Uterus (tissue), 4 donors: Measurements from ENCODE around the gene HSPA14. TPM values are rescaled to one million over a fixed set of nuclear protein-coding genes. Genes with fewer than 3 reads are reported as not detected.
"Not testable (repeated sequence)": the region's sequence is repeated elsewhere in the genome, so short reads cannot be mapped to it uniquely, and the experiment has no call there.

Source experiments
- DNase-seq, 2 donors: peaks; one replicate each; pipeline ENCODE4 v3.0.0-alpha.2; 2019 to 2020
- H3K27ac ChIP-seq, 2 donors: fragments of 200-600 bp; sonication (generic); 1 replicate in 1 of 2; 2 replicates in 1 of 2; pipeline ENCODE4 v1.5.1; 2016 to 2018
- H3K27me3 ChIP-seq, 2 donors: fragments of 200-600 bp; sonication (generic); one replicate each; pipeline ENCODE4 v1.5.1; 2018 to 2019; ENCODE audit warnings: control low read depth in 1 of 2
- H3K36me3 ChIP-seq, 2 donors: fragments of 200-600 bp; sonication (generic); one replicate each; pipeline ENCODE4 v1.5.1; 2019; ENCODE audit warnings: control low read depth in 1 of 2
- H3K4me1 ChIP-seq, 2 donors: fragments of 200-600 bp; sonication (generic); one replicate each; pipeline ENCODE4 v1.5.1; 2018 to 2019; ENCODE audit warnings: control low read depth in 1 of 2
- H3K4me3 ChIP-seq, 2 donors: fragments of 200-600 bp; sonication (generic); 1 replicate in 1 of 2; 2 replicates in 1 of 2; pipeline ENCODE4 v1.5.1; 2018 to 2019; ENCODE audit warnings: mild to moderate bottlenecking in 1 of 2
- H3K9me3 ChIP-seq, 2 donors: fragments of 200-600 bp; sonication (generic); one replicate each; pipeline ENCODE4 v1.5.1; 2019; ENCODE audit warnings: control low read depth in 1 of 2
- POLR2A ChIP-seq, 2 donors: fragments of 450-650 bp; IDR thresholded peaks; one replicate each; pipeline ENCODE4 v1.6.1; 2016; ENCODE audit warnings: antibody characterized with exemption in 2 of 2, mild to moderate bottlenecking in 1 of 2, moderate library complexity in 1 of 2
- intact Hi-C: fragments of 100-400 bp; cut with DNase I; formaldehyde crosslinking; loops from one replicate; pipeline ENCODE4 v1.15.1; 2023; ENCODE audit warnings: low total_unique reads
- total RNA-seq, 4 donors: library from RNA; depleted of rRNA in 3 of 4; stranded (reverse); fragments of >200 nt in 3 of 4; gene quantifications; one replicate each; pipeline versions ENCODE4 v1.1.0 to v1.2.4, GENCODE V29; 2014 to 2023
- TF ChIP-seq, protein P1 (sequence below), 4 experiments: fragments of 200-600 bp in 2 of 4; fragments of 450-650 bp in 2 of 4; sonication (generic) in 2 of 4; IDR thresholded peaks; one replicate each; pipeline ENCODE4 v1.5.1; 2016 to 2019; ENCODE audit warnings: antibody characterized with exemption in 4 of 4, mild to moderate bottlenecking in 2 of 4, moderate library complexity in 1 of 4
- donor health status: DM: yes; HTN: yes; CAD: no.

HSPA14 gene
- total RNA-seq, 4 donors from 2014 or later: 10.4 to 19.4 (median 13.8) TPM

DNA sequence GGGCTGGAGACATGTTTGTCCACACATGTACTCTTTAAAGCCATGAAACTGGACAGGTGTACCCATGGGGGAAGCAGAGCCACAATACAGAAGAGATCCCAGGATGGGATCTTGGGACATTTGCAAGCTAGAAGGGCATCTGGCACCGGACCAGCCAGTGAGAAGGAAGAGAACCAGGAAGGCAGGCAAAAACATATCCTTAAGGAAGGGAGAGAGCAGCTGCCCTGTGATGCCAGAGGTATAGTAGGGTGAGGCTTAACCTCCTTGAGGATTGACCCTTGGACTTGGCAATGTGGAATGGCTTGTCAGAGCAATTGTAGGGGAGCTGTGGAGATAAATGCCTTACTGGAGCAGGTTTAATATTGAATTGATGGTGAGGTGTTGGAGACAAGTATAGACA lies 22.7 kb downstream of the HSPA14 start:
- intact Hi-C loops: no loop called here
- H3K27ac ChIP-seq: no peak overlapping the region

DNA sequence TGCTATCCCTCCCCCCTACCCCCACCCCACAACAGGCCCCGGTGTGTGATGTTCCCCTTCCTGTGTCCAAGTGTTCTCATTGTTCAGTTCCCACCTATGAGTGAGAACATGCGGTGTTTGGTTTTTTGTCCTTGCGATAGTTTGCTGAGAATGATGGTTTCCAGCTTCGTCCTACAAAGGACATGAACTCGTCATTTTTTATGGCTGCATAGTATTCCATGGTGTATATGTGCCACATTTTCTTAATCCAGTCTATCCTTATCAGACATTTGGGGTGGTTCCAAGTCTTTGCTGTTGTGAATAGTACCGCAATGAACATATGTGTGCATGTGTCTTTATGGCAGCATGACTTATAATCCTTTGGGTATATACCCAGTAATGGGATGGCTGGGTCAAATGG lies 26.4 kb downstream of the HSPA14 start:
- H3K4me1 ChIP-seq, H3K27ac ChIP-seq, DNase-seq, H3K9me3 ChIP-seq, H3K36me3 ChIP-seq, H3K4me3 ChIP-seq, intact Hi-C loops, H3K27me3 ChIP-seq: not testable (repeated sequence)

More for the DNA sequence above, 22.7 kb downstream of the HSPA14 start:
- Histone ChIP-seq H3K4me1 (no peaks in the 10 kb centered on the region), H3K27me3 (no peaks in the 10 kb centered on the region), H3K36me3 (no peaks in the 10 kb centered on the region), H3K9me3 (no peaks in the 10 kb centered on the region), H3K4me3 (no peak overlapping the region)
- TF ChIP-seq, protein P1, sequence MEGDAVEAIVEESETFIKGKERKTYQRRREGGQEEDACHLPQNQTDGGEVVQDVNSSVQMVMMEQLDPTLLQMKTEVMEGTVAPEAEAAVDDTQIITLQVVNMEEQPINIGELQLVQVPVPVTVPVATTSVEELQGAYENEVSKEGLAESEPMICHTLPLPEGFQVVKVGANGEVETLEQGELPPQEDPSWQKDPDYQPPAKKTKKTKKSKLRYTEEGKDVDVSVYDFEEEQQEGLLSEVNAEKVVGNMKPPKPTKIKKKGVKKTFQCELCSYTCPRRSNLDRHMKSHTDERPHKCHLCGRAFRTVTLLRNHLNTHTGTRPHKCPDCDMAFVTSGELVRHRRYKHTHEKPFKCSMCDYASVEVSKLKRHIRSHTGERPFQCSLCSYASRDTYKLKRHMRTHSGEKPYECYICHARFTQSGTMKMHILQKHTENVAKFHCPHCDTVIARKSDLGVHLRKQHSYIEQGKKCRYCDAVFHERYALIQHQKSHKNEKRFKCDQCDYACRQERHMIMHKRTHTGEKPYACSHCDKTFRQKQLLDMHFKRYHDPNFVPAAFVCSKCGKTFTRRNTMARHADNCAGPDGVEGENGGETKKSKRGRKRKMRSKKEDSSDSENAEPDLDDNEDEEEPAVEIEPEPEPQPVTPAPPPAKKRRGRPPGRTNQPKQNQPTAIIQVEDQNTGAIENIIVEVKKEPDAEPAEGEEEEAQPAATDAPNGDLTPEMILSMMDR (IDR thresholded peaks at IDR 0.05): no peak
- no peak for TF ChIP-seq POLR2A (IDR thresholded peaks at IDR 0.05)
- no peak for DNase-seq

GRCh38 chr10:14864871-14865270 lies 26.8 kb downstream of the HSPA14 start:
- H3K27ac ChIP-seq, H3K4me1 ChIP-seq, H3K36me3 ChIP-seq, intact Hi-C loops, H3K4me3 ChIP-seq, H3K9me3 ChIP-seq, DNase-seq, H3K27me3 ChIP-seq: not testable (repeated sequence)

- H3K27me3 ChIP-seq: no peaks in the 10 kb centered on the region
- H3K4me3 ChIP-seq: no peak overlapping the region
- no peaks in the 10 kb centered on the region for H3K36me3 ChIP-seq
- DNase-seq: no peak
- intact Hi-C loops: no loop called here
- no peaks in the 10 kb centered on the region for H3K4me1 ChIP-seq
- no peaks in the 10 kb centered on the region for H3K9me3 ChIP-seq
- H3K27ac ChIP-seq: no peak overlapping the region
- TF ChIP-seq POLR2A (IDR thresholded peaks at IDR 0.05): no peak
- TF ChIP-seq, protein P1 (IDR thresholded peaks at IDR 0.05): no peak
Measured at GRCh38 chr10:14873090-14873760, 35.1 kb downstream of the HSPA14 start.

- H3K27ac ChIP-seq: no peak overlapping the region
- intact Hi-C loops: no loop called here
- no peaks in the 10 kb centered on the region for H3K27me3 ChIP-seq
- H3K9me3 ChIP-seq: no peaks in the 10 kb centered on the region
- no peaks in the 10 kb centered on the region for H3K4me1 ChIP-seq
- no peak overlapping the region for H3K4me3 ChIP-seq
- no peak for DNase-seq
- TF ChIP-seq POLR2A (IDR thresholded peaks at IDR 0.05): no peak
- TF ChIP-seq, protein P1 (IDR thresholded peaks at IDR 0.05): no peak
- no peaks in the 10 kb centered on the region for H3K36me3 ChIP-seq
Measured at GRCh38 chr10:14875941-14876340, 37.8 kb downstream of the HSPA14 start.

DNA sequence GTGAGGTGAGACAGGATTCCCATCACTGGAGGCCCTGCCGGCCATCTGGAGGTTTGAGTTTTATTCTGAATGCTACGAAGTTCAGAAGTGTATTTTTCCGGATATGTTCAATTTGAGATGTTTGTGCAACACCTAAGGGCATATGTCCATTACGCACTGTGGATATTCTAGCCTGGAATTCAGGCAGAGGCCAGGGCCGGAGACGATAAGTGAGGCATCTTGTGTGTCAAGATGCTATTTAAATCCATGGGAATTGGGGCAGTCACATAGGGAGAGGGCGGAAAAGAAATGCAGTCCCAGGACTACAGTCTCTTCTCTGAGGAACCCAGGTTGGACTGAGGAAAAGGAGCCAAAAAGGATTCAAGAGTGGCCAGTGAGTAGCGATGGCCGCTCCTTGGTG lies 38.7 kb downstream of the HSPA14 start:
- Histone ChIP-seq H3K36me3 (no peaks in the 10 kb centered on the region), H3K4me3 (no peak overlapping the region), H3K4me1 (no peaks in the 10 kb centered on the region), H3K9me3 (no peaks in the 10 kb centered on the region), H3K27ac (no peak overlapping the region), H3K27me3 (no peaks in the 10 kb centered on the region)
- TF ChIP-seq, protein P1 (IDR thresholded peaks at IDR 0.05): no peak
- TF ChIP-seq POLR2A (IDR thresholded peaks at IDR 0.05): no peak
- intact Hi-C loops: no loop called here
- no peak for DNase-seq
